Effector CD8-positive, alpha-beta T cell (primary cell): Measurements from ENCODE around the gene FZD10.

Experiments
- DNase-seq: peaks from one replicate; lab custom pipeline; 2025; lab: John Stamatoyannopoulos, UW

Gene FZD10

GRCh38 chr12:130205495-130205894 lies 43.2 kb downstream of the FZD10 start:
- DNase-seq: no peak

GRCh38 chr12:130212384-130212989 lies 50.2 kb downstream of the FZD10 start:
- no peak for DNase-seq

GRCh38 chr12:130213249-130213648 lies 51.0 kb downstream of the FZD10 start:
- no peak for DNase-seq

GRCh38 chr12:130214686-130215395 lies 52.6 kb downstream of the FZD10 start:
- no peak for DNase-seq
